Inflammatory macrophage treated with lipopolysaccharide for 1 hour (primary cell): ENCODE results near the gene COPE.

ENCODE experiments used
- DNase-seq, 2 donors: peaks; one replicate each; pipeline ENCODE4 v3.0.0-alpha.2; 2020 to 2022

Gene COPE

GRCh38 chr19:18865106-18865972, 53.8 kb downstream of the COPE start:
- DNase-seq: no peak

- DNase-seq: no peak
Measured at GRCh38 chr19:18863843-18864362, 55.3 kb downstream of the COPE start.

GRCh38 chr19:18862976-18863842, 56.0 kb downstream of the COPE start:
- no peak for DNase-seq

- DNase-seq: no peak
Measured at GRCh38 chr19:18861917-18862316, 57.3 kb downstream of the COPE start.

GRCh38 chr19:18861235-18861634, 58.0 kb downstream of the COPE start:
- no peak for DNase-seq

- DNase-seq: no peak
Measured at GRCh38 chr19:18860725-18861124, 58.5 kb downstream of the COPE start.

- no peak for DNase-seq
Measured at GRCh38 chr19:18860302-18860700, 58.9 kb downstream of the COPE start.

GRCh38 chr19:18859676-18860301, 59.4 kb downstream of the COPE start:
- DNase-seq: no peak

GRCh38 chr19:18858906-18859646, 60.1 kb downstream of the COPE start:
- no peak for DNase-seq

GRCh38 chr19:18857223-18857622, 62.0 kb downstream of the COPE start:
- DNase-seq: no peak

- no peak for DNase-seq
Measured at GRCh38 chr19:18856385-18857126, 62.6 kb downstream of the COPE start.

- no peak for DNase-seq
Measured at GRCh38 chr19:18855647-18856384, 63.4 kb downstream of the COPE start.

GRCh38 chr19:18854982-18855381, 64.2 kb downstream of the COPE start:
- no peak for DNase-seq

GRCh38 chr19:18853755-18854427, 65.3 kb downstream of the COPE start:
- no peak for DNase-seq

- no peak for DNase-seq
Measured at GRCh38 chr19:18852648-18853047, 66.5 kb downstream of the COPE start.

- DNase-seq: no peak
Measured at GRCh38 chr19:18851673-18852325, 67.4 kb downstream of the COPE start.

GRCh38 chr19:18850471-18851375, 68.5 kb downstream of the COPE start:
- no peak for DNase-seq

GRCh38 chr19:18849838-18850400, 69.3 kb downstream of the COPE start:
- no peak for DNase-seq
